ENCODE results near the gene ALOX5AP.

ALOX5AP gene

DNA sequence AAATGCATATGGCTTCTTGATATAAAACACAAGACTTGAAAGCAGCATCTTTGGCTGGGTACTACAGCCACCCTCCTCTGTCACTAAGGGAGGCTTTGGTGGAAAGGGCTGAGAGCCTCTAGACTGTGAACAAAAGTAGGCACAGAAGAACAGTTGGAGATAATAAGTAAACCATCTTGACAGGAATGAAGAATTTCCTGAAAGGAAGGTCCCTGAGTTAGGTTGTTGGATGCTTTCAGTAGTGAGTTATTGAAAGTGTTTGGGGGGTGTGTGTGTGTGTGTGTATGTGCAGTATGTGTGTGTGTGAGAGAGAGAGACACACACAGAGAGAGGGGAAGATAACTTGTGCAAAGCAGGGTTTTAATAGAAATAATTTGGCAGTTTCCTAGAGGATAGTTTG is 38.2 kb downstream of the ALOX5AP start:
- DNase-seq: no peak

DNA sequence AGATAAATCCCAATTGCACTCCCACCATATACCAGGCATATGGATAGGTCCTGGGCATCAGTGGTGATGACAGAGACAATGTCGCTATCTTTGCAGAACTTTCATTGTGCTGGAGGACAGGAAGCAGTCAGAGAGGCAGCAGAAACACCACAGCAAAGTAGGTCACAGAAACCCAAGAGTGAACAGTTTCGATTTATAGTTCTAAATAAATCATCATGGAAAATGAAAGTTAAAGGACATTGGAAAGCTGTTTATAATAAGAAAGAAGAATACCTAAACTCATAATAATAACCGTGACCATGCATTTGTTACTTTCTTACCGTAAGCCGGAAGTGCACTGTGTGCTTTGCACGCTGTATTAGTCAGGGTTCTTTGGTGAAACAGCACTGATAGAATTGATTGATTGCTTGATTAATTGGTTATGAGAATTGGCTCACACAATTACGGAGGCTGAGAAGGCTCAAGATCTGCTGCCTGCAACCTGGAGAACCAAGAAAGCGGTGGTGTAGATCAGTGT is 38.9 kb downstream of the ALOX5AP start:
- peak in 1 of 2 donors; percentile 65 for DNase-seq

DNA sequence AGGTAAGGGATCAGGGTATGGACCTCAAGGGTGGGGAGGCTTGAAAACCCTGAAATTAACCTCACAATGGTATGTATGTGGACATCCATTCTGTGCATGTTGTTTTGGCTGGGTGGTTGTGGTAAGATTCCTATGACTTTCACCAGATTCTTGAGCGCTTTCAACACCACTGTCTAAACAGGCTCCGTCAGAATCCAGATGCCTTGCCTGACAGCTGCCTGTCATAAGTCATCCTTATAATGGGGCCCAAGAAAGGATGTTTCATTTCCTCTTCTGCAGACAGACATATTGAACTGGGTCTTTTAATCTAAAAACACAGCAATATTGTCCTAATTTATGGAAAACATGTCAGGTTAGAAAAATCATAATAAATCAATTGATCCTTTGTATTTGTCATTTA is 41.3 kb downstream of the ALOX5AP start:
- no peak for DNase-seq

DNA sequence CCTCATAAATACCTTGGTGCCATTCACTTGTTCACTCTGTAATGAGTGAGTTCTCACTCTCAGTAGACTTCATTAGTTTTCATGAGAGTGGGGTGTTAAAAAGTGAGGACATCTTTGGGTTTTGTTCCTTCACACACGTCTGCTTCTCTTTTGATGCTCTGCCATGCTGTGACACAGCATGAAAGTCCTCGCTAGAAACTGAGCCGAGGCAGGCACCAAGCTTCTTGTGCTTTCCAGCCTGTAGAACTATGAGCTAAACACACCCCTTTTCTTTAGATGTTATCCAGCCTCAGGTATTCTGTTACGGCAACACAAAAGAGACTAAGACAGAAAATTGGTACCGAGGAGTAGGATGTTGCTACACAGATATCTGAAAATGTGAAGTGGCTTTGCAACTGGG is 43.7 kb downstream of the ALOX5AP start:
- DNase-seq: no peak

DNA sequence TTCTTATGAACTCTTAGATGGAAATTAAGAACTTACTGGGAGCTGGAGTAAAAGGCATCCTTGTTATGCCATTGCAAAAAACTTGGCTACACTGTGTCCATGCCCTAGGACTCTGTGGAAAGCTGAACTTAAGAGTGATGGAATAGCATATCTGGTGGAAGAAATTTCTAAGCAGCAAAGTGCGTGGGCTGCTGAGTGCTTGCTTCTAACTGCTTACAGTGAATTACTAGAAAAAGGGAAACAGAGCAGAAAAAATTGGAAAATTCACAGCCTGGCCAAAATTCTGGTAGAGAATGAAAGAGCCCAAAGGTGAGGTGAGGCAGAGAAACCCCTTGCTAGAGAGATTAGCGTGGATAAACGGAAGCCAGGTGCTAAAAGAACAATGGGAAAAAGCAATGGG is 44.3 kb downstream of the ALOX5AP start:
- DNase-seq: no peak

DNA sequence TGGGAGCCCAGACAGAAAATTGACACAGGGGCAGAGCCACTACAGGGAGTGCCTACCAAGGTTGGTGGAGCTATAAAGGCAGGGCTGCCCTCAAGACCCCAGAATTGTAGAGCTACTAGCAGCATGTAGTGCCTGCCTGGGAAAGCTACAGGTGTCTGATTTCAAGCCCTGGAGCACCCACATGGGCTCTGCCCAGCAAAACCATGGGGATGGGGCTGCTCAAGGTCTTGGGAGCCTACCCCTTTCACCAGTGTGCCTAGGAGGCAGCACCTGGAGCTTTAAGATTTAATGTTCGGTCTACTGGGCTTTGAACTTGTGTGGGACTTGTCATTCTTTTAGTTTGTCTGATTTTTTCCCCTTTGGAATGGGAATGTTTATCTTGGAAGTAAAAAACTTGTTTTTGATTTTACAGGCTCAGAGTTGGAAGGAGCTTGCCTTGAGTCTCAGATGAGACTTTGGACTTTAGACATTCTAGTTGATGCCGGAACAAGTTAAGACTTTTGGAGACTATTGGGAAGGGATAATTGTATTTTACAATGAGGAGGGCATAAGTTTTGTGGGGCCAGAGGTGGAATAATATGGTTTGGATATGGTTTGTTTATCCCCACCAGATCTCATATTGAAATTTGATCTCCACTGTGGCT is 45.1 kb downstream of the ALOX5AP start:
- no peak for DNase-seq

DNA sequence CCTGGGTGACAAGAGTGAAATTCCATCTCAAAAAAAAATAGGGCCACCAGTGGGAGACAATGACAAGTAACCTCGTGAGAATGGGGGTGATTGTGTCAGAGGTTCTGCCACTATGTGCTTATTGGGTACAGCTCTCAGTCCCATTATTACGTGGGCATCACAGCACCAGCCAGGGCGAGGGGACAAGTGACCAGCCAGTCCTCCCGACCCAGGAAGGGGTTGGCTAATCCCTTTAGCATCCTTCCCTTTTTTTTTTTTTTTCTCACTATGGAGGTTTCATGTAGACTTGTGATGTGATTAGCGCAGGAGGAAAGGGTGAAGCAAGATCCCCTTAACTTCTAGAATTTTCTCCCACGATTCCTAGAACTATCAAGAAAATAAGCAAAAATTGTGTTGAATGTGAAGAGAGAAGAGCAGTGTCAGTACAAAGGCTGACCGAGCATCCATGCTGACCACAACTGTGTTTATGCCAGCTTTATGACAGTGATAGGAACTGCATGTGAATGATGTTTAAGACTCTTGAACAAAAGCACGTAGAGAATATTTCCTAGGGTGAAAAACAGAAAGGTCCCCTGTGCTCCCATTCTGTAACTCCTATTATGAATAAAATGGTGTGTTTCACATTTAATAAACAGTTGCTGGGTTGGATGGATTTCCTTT is 50.0 kb downstream of the ALOX5AP start:
- DNase-seq: peak in 1 of 2 donors; percentile 71

DNA sequence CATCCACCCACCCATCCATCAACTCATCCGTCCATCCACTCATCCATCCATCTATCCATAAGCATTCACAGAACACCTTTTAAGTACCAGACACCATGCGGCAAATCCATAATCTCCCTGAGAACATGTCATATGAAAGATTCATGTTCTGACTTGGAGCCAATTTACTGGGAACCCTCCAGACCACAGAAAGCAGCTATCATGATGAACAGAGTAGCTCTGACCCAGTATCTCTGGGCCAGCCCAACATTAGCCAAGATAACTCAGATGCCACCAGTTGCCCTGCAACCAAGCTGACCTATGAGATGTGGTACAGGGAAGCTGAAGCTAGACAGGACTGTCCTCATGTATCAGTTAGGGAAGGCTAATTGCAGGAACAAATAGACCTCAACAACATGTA is 51.3 kb downstream of the ALOX5AP start:
- no peak for DNase-seq

DNA sequence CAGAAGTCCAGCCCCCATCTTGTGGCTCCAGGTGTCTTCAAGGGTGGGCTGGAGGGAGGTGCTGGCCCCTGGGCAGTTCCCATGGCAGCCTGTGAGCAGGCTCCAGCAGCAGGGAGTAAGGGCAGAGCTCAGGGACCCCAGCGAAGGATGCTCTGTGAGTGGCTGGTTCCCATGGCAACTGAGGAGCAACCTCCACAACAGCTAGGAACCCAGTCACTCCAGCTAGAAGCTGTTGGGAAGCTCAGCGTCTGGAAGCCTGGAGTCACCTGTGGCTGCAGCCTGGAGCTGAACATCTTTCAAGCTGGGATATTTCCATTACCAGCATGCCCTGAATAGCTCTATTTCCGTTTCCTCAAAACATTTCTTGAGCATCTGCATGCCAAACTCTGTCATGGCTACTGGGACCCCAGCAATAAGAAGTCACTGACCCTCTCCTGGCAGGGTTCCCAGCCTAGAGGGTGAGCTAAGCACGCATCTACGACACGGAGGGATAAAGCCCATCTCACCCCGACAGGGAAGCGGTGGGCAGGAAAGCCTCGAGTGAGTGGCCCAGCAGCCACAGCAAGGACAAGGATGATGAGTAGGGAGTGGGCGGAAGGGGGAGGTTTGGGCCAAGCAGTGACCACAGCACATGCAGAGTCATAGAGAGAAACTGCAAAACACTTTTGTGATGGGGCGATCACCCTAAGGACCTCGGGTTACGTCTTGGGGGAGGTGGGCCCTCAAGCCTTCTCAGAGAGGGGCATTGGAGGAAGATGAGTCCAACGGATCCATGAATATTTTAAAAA is 52.6 kb downstream of the ALOX5AP start:
- no peak for DNase-seq

DNA sequence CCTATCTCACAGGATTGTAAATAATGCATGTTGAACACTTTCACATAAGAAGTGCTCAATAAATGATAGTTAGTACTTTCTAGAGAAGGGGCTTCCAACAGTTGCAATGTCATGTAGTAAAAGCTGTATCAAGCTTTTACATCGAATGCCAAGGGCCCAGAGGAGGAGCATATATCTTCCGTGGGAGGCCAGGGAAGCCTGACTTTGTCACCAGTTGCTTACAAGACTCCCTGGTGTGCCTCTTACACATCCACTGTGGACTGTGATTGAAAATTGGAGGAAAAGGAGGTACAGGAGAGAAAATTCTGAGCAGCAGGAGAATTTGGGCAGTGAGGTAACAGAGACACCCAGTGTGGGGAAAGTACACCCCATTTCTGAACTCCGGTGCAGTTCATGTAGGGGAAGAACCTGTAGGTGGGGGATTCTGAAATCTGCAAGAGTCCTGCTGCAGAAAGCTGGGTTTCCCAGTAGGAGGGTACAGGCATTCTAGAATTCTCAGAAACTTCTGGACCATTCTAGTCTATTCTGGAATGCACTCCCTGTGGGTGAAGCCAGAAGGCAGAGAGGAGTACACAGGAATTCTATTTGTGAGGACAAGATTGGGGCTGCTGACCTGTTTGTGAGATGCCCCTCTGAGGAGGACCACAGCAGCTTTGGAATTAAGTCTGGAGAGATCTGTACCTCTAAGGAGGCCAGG is 54.0 kb downstream of the ALOX5AP start:
- DNase-seq: no peak

DNA sequence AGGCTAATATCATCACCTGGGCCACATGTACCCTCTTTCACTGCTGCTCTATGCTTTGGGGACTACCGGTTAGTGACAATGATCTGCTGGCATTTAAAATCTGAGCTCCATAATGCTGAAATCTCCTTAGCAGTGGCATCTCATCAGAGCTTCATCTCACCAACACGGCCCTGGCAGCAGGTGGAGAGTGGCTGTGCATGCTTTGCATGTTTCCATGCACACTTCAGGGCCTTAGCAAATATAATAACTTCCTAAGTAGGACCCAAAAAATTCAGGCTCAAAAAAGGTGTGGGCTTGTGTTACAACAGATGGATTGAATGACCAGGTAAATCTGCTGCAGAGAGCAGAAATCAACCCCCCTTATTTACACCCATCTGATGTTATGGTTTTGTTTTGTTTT is 55.2 kb downstream of the ALOX5AP start:
- DNase-seq: no peak

DNA sequence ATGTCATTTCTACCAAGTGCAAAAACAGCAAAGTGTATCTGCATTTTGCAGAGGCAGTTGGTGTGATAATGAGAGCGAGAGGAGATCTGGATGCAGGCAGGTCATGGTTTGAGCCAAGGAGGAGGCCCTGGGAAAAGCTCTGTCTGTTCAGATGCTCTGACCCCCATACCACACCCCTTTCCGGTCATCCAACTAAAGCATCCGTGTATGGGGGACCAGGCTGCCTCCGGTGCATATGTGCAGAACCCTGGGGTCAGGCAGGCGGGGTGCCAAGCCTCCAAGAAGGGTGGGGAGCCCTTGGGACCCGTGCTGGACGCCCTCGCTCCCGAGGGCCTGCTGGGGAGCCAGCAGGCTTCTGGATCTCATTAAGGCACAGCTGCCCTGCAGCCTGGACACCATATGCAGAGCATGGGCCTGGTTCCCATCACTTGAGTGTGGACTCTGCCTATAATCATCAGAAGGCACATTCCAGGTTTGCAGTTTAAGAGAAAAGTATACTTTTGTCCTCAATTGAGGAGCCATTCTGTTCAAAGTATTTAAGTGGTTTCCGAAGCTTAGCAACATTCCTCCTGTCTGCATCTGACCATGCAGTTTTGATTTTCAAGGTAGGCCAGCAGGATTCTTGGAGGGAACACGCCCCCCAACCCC is 56.1 kb downstream of the ALOX5AP start:
- no peak for DNase-seq

DNA sequence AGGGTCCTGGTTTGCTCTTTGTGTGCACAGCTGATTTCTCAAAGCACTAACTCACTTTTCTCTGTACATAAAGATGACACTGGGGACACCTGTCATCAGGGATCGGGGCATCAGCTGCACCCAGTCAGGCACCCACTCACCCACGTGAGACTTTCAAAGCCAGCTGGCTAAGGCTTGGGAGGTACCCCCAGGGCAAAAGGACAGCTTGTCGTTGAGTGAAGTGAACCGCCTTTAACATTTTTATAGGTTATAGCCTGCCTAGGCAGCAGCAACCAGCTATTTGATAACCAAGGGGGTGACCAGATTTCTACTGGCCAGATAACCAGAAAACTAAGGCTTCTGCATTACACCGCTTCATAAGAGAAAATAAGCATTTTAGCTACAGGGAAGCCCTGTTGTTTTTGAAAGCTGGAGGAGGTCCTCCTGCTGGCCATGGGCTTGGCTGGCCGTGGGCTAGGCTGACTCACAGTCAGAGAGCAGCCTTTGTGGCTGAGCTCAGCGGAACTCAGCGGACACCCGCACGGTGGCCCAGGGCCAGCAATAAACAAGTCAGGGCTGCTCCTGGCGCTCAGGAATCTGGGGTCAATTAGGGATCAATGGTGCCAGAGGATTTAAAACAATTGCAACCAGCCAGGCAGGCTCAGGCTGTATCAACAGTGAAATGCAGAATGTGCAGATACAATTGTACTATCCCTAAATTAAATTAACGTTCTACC is 57.1 kb downstream of the ALOX5AP start:
- DNase-seq: no peak

DNA sequence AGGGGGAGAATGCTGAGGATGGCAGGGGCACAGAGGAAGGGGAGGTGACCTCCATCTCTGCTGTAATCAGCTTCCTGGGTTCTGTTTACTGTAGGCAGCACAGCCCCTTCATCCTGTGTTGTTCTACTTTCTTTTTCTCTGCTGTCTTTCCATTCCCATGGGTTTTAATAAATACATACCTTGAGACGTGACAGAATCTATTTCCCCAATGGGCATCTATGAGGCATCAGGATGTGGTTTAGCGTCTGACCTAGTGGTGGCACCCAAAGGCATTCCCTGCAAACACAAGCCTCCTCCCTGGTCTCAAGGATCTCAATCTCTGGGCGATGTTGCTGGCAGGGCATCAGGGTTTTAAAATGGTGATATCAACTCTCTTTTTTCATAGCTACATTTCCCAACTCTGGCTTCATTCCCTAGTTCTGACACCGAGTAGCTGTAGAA is 60.8 kb downstream of the ALOX5AP start:
- DNase-seq: peak in 1 of 2 donors; percentile 30

DNA sequence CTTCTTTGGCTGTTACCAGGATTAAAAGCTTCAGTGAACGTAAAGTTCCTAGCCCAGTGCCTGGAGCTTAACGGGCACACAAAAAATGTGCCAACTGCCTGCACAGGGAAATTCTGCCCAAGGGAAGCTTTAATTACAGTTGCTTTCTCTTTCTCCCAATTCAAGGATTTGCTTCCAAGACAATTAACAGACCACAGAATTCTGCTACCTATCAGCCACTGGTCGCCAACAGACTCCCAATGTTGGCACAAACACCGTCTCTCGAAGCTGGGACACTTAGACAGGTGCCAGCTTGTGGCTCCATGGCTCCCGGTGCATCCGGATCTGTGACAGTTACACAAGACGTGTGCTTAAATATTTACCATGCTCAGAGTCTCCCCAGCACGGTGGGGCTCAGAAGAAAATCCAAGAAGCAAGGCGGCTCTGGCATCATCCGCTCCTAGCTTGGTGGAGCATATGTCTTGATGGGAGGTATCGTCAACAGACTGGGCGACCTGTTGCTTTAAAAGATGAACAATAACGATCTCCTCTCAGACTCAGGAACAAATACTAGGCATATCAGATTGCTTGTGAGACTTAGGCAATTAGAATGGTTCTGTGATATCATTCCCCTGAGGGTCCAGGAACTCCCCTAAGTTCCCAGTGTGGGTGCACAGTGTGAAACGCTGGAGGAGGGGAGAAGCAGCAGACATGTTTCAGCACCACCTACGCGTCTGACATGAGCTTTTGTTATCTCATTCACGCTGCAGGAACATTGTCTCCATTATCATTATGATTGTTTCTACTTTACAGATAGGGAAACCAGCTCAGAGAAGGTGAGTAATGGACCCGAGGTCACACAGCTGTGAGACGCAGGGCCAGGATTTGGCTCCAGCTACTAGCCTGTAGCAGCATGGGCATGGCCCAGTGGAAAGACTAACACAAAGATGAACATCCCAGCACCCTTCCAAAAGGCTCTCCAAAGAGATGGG is 61.6 kb downstream of the ALOX5AP start:
- DNase-seq: no peak

DNA sequence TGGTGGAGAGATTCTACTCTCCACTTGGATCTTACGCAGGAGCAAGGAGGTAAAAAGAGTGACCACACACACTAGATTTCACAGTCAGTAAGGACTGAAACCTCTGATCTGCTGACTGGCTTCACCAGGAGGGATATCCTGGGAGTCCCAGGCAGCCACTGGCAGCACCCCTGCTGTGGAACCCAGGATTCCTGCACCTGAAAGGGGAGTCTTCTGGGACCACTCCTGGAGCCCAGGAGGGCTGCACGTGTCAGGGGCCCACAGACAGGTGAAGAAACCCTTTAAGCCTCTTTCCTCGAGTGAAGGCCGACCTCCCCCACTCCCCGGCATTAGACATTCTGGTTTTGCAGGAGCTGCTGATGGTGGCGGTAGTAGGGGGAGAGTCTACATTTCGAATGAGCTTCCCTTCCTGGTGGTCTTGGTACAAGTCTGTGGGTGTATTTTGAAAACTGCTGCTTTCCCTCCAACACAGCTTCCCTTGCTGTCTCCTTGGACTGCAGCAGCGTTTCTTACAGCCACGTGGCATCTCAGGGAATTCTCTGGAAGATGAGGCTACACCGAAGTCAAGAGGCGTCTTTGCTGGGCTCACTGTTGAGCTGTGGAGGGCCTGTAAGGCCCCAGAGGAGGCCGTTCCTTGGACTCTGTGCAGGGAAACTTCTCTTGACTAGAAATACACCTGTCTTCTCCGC is 62.6 kb downstream of the ALOX5AP start:
- no peak for DNase-seq

DNA sequence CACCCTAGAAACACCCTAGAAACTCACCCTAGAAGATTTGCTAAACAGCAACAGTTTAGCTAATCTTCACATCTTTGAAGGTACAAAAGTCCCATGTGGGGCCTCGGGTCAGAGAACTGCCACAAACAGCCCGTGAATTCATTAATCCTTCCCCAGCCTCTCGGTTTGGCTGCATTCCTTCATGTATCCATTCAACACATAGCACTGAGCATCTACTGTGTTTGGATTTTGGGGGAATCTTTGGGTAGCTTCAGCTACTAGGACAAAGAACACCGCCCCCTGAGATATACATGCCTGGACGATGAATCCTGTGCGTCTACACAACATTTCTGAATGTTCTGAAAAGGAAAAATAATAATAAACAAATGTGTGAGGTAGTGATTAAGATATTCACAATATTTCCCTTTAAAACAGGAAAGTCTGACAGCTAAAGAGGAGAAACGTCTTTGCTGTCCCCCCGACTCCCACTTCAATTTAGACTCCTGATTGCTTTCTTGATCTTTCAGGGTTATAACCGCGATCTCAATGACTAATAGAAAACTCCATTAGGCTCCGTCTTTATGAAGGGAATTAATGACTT is 63.5 kb downstream of the ALOX5AP start:
- DNase-seq: no peak

DNA sequence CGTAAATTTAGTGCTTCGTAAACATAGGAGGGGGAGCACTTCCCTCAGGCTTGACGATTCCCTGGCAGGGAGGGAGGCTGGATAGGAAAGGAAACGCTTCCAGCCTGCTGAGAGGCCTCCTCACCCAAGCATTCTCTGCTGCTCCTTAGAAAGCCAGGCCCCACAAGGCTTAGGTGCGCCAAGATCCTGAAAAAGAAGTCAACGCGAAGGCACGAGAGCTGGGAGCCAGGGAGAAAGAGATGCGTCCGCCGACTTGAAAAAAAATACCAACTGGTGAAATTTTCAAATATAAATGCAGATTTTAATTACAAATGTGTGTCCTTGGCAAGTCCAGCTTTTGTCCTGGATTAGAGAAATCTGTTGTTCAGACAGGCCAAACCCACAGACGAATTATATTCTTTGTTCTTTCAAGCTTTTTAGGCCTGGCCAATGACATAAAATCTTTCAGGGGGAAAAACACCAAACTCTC is 64.0 kb downstream of the ALOX5AP start:
- DNase-seq: no peak

DNA sequence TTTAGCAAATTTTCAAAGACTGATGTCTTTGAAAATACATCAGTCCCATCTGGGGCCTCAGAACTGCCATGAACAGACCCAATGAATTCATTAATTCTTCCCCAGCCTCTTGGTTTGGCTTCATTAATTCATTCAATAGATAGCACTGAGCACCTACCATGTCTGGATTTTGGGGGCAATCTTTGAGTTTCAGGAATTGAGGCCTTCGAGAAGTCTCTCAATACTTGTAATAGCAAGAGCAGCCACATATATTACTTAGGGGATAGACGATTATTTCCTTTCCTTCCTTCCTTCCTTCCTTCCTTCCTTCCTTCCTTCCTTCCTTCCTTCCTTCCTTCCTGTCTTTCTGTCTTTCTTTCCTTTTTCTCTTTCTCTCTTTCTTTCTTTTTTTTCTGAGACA is 64.8 kb downstream of the ALOX5AP start:
- DNase-seq: no peak

DNA sequence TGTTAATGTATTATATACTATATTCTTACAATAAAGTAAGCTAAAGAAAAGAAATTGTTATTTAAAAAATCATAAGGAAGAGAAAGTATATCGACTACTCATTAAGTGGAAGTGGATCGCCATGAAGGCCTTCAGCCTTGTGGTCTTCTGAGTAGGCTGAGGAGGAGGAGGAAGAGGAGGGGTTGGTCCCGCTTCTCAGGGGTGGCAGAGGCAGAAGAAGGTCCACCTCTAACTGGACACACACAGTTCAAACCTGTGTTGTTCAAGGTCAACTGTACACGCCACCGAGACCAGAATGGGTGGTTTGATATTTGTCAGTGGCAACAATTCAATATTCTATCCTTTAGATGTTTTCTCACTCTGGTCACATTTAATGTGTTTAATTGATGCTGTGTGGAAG is 67.2 kb downstream of the ALOX5AP start:
- DNase-seq: no peak

Data from CD4-positive, alpha-beta T cell treated with Interleukin-4 for 1 hour (primary cell).